Endodermal cell (in vitro differentiated cells): ENCODE measurements around the gene SERPINC1. TPM values are rescaled to one million over a fixed set of nuclear protein-coding genes. Genes with fewer than 3 reads are reported as not detected.

ENCODE experiments used
- DNase-seq: peaks from one replicate; pipeline ENCODE4 v3.0.0-alpha.2; 2017
- H3K27ac ChIP-seq: 2 replicates; pipeline ENCODE4 v1.5.1; 2013; ENCODE audit warnings: mild to moderate bottlenecking, low read depth, low read length, moderate library complexity
- H3K27me3 ChIP-seq: 2 replicates; pipeline ENCODE4 v1.6.1; 2013; ENCODE audit warnings: mild to moderate bottlenecking, low read length, moderate library complexity; ENCODE audit not compliant: insufficient read depth, control insufficient read depth, poor library complexity, severe bottlenecking
- H3K36me3 ChIP-seq: 2 replicates; pipeline ENCODE4 v1.7.0; 2013; ENCODE audit warnings: mild to moderate bottlenecking, low read length, moderate library complexity; ENCODE audit not compliant: control insufficient read depth, insufficient read depth
- H3K4me1 ChIP-seq: one replicate; pipeline ENCODE4 v1.7.0; 2013; ENCODE audit warnings: low read length; ENCODE audit not compliant: control insufficient read depth, insufficient read depth
- H3K4me3 ChIP-seq: 2 replicates; pipeline ENCODE4 v1.5.1; 2013; ENCODE audit warnings: mild to moderate bottlenecking, low read length, moderate library complexity
- H3K9ac ChIP-seq: 2 replicates; pipeline ENCODE4 v1.6.1; 2013; ENCODE audit warnings: mild to moderate bottlenecking, low read length, moderate library complexity; ENCODE audit not compliant: poor library complexity, severe bottlenecking; ENCODE audit errors: extremely low read depth
- H3K9me3 ChIP-seq: 2 replicates; pipeline ENCODE4 v1.6.1; 2013; ENCODE audit warnings: mild to moderate bottlenecking, low read length, moderate library complexity; ENCODE audit not compliant: control insufficient read depth
- H3K27ac Mint-ChIP-seq: 2 replicates; pipeline ENCODE4 v1.8.0; 2020; ENCODE audit warnings: mixed read lengths
- H3K27me3 Mint-ChIP-seq: 2 replicates; pipeline ENCODE4 v1.8.0; 2021; ENCODE audit warnings: mild to moderate bottlenecking, mixed read lengths; ENCODE audit not compliant: insufficient read depth
- H3K36me3 Mint-ChIP-seq: 2 replicates; pipeline ENCODE4 v1.8.0; 2020; ENCODE audit warnings: low read depth, mixed read lengths
- H3K4me1 Mint-ChIP-seq: 2 replicates; pipeline ENCODE4 v1.8.0; 2020; ENCODE audit warnings: mixed read lengths
- H3K4me3 Mint-ChIP-seq: 2 replicates; pipeline ENCODE4 v1.8.0; 2020; ENCODE audit warnings: mild to moderate bottlenecking, moderate library complexity, mixed read lengths
- H3K9me3 Mint-ChIP-seq: 2 replicates; pipeline ENCODE4 v1.8.0; 2020; ENCODE audit warnings: mild to moderate bottlenecking, mixed read lengths
- CTCF ChIP-seq: fragments of 200-600 bp; sonication (generic); conservative IDR thresholded peaks from 2 replicates; pipeline ENCODE4 v1.5.0; 2021; ENCODE audit warnings: antibody characterized with exemption, mild to moderate bottlenecking
- WGBS, 2 experiments: methylation state at CpG; one replicate each; pipeline versions ENCODE4 v1.1.5 to v1.1.7; 2013; ENCODE audit warnings: missing lambda C conversion rate in 2 of 2, mixed read lengths in 1 of 2; ENCODE audit not compliant: insufficient coverage in 1 of 2, insufficient read length in 1 of 2; 5-methylcytosine and 5-hydroxymethylcytosine counted together
- total RNA-seq, 2 donors: library from RNA; stranded (reverse); fragmentation: NEBNext Ultra II Directional in 1 of 2; extraction: Animal tissue kit (Norgen Biotek cat#: 25700) in 1 of 2; gene quantifications; 2 replicates in 1 of 2; 3 replicates in 1 of 2; pipeline ENCODE4 v1.2.1, GENCODE V29; 2021

Gene SERPINC1
- total RNA-seq, 2 donors from 2014 or later = not detected

DNA sequence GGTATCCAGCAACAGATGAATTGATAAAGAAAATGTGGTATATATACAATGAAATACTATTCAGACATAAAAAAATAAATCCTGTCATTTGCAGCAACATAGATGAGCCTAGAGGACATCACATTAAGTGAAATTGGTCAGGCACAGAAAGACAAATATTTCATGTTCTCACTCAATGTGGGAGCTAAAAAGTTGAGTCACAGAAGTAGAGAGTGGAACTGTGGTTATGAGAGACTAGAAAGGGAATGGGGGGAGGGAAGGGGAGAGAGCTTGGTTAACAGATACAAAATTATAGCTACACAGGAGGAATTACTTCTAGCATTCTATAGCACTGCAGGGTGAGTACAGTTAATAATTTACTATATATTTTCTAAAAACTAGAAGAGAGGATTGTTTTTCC lies 37.1 kb upstream of the SERPINC1 start:
- DNase-seq = no peak
- Mint-ChIP-seq H3K9me3 (no peaks in the 10 kb centered on the region), H3K4me1 (no peaks in the 10 kb centered on the region), H3K36me3 (peaks cover 64% of the 10 kb centered on the region), H3K27me3 (no peaks in the 10 kb centered on the region), H3K4me3 (no peak overlapping the region), H3K27ac (no peak overlapping the region)
- H3K4me3 ChIP-seq = no peak overlapping the region
- no peaks in the 10 kb centered on the region for H3K27me3 ChIP-seq
- H3K9ac ChIP-seq = no peak overlapping the region
- H3K36me3 ChIP-seq = peaks cover 80% of the 10 kb centered on the region
- no peak for TF ChIP-seq CTCF
- no peak overlapping the region for H3K27ac ChIP-seq
- H3K4me1 ChIP-seq = no peaks in the 10 kb centered on the region
- H3K9me3 ChIP-seq = peaks cover 3% of the 10 kb centered on the region

GRCh38 chr1:173948594-173948993 lies 31.5 kb upstream of the SERPINC1 start:
- H3K27ac ChIP-seq = no peak overlapping the region
- 97% methylated on average over 4 of the region's 4 CpGs; no CpG with 5 or more reads in 1 of the 2 experiments for WGBS, 2 experiments
- no peak overlapping the region for H3K4me3 ChIP-seq
- no peaks in the 10 kb centered on the region for H3K4me1 Mint-ChIP-seq
- no peak for DNase-seq
- H3K27me3 Mint-ChIP-seq = no peaks in the 10 kb centered on the region
- no peak for TF ChIP-seq CTCF
- no peak overlapping the region for H3K4me3 Mint-ChIP-seq
- no peaks in the 10 kb centered on the region for H3K9me3 Mint-ChIP-seq
- H3K27ac Mint-ChIP-seq = no peak overlapping the region
- H3K27me3 ChIP-seq = no peaks in the 10 kb centered on the region
- H3K4me1 ChIP-seq = no peaks in the 10 kb centered on the region
- H3K36me3 ChIP-seq = peaks cover 89% of the 10 kb centered on the region
- no peaks in the 10 kb centered on the region for H3K9me3 ChIP-seq
- H3K36me3 Mint-ChIP-seq = peaks cover 59% of the 10 kb centered on the region
- H3K9ac ChIP-seq = no peak overlapping the region

DNA sequence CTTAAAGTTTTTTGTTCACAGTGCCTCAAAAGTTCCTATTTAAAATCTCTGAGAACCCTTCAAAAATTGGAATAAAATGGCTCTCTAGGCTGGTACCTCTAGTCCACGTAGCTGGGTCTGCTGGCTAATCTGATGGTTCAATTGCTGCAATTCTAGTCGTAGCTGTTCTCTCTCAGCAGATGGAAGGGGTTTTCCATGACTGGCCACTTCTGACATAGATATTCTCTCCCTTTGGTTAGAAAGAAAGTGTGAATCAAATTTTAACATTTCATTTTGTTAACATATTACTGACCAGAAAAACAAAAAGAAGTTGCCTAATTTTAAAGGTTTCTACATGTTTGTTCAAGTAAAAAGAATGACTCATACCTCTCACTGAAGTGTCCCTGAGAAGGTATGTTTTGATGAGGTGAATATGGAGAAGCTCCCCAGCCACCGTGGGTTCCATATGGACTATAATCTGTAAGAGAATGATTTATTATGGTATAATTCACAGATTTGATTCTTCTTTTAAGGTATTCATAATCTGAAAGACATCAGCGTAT lies 29.3 kb upstream of the SERPINC1 start:
- no peaks in the 10 kb centered on the region for H3K27me3 Mint-ChIP-seq
- 96 to 98% methylated on average over 3 to 4 of the region's 4 CpGs for WGBS, 2 experiments
- Histone ChIP-seq H3K9ac (no peak overlapping the region), H3K9me3 (no peaks in the 10 kb centered on the region), H3K4me1 (no peaks in the 10 kb centered on the region), H3K27me3 (no peaks in the 10 kb centered on the region), H3K27ac (no peak overlapping the region), H3K4me3 (no peak overlapping the region), H3K36me3 (peaks cover 89% of the 10 kb centered on the region)
- TF ChIP-seq CTCF = no peak
- peaks cover 64% of the 10 kb centered on the region for H3K36me3 Mint-ChIP-seq
- H3K9me3 Mint-ChIP-seq = no peaks in the 10 kb centered on the region
- H3K4me1 Mint-ChIP-seq = no peaks in the 10 kb centered on the region
- H3K27ac Mint-ChIP-seq = no peak overlapping the region
- H3K4me3 Mint-ChIP-seq = no peak overlapping the region
- no peak for DNase-seq
